Embryonic facial prominence (tissue), 1 donor: ENCODE data around the gene CPM.
"Not testable (repeated sequence)": the region's sequence is repeated elsewhere in the genome, so short reads cannot be mapped to it uniquely, and the experiment has no call there.

Experiments
- DNase-seq: peaks from one replicate; pipeline ENCODE4 v3.0.0-alpha.2; 2016; ENCODE audit errors: extremely low spot score

Gene CPM

GRCh38 chr12:68853396-68854077 lies 79.4 kb downstream of the CPM start:
- DNase-seq, result no peak

- DNase-seq, result no peak
These were observed 81.2 kb downstream of the CPM start for GRCh38 chr12:68851592-68852306.

DNA sequence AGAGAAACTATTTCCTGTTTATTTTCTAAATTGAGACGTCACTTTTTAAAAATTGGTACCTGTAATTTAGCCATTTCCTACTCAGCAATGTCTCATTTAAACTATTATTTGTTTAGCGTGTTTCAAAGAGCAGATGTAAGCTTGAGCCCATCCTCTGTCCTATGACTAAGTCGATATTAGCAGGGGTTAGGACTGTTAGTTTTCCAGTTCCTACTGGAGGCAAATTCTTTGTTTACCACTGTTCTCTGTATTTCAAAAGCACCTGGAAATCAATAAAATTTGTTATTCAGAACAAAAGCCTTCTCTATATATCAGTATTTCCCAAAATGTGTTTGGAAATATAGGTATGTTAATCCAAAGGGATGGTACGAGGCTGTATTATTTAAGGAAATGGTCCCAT lies 82.6 kb downstream of the CPM start:
- no peak for DNase-seq

DNA sequence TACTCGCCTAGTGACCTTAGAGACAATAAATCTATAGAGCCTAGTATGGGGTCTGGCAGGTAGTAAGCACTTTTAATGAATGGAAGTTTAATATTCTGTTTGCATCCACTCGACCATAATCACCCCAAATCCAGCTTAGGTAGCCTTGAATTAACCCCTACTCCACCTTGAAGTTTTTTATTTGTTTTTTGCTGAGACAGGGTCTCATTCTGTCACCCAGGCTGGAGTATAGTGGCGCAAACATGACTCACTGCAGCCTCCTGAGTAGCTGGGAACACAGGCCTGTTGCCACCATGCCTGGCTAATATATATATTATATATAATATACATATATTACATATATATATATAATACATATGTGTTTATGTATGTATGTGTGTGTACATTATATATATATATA lies 86.2 kb downstream of the CPM start:
- DNase-seq, result no peak

DNA sequence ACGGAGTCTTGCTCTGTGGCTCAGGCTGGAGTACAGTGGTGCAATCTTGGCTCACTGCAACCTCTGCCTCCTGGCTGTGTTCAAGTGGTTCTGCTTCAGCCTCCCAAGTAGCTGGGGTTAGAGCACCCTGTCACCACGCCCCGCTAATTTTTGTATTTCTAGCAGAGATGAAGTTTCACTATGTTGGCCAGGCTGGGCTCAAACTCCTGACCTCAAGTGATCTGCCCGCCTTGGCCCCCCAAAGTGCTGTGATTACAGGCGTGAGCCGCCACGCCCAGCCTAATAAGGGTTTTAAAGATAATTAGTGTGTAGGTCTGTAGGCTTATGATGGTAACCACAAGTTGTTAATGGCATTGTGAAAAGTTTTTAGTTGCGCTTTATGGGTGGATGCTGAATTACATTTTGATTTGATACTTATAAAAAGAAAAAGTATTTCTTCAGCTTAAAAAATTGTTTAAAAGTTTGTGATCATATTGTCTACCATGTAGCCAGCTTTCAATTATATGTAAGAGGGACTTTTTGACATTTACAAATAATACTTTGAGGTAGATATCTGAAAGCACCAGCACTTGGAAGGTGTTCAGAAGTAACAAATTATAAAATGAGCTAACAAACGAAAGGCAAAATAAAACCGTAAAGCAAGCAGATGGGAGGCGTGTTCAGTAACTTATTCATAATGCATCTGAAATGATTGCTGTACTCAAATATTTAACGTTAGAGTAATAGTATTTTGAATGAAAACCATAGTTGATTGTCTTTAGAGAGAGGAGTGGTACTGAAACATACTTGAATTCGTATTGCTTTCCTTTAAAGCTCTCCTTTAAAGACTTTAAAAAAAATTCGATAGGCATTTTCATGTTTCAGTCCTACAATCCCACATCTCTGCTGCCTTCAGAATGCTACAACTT lies 87.9 kb downstream of the CPM start:
- no peak for DNase-seq

GRCh38 chr12:68844318-68844745 lies 88.6 kb downstream of the CPM start:
- DNase-seq, result no peak

DNA sequence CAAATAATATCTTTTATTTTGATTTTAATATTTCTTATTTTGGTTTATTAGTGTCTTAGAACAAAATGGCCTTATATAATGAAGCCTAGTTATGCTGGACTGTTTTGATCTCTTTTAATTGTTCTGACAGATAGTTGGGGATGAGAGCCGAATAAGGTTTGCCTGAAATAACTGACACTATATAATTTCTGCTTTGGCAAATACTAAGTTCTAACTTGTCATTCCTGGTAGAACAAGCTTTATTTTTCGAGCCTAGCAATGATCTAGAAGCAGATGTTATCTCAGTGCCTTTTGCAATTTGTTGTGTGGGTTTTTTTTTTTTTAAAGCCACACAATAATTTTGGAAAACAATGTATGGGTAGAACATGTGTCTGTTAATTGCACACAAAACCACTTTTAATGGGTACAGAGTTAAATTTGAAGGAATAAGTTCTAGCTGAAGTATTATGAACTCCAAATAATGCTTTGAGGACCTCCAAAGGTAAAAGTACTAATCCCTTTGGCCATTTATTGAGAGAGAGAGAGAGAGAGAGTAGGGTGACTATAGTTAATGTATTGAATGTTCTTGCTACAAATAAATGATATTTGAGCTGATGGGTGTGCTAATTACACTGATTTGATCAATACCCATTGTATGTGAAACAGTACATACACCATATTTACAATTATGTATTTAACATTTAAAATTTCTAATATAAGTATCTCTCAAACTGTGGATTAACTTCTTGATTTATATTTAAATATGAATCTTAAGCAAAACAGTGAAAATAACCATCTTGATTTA lies 90.0 kb downstream of the CPM start:
- DNase-seq, result no peak

DNA sequence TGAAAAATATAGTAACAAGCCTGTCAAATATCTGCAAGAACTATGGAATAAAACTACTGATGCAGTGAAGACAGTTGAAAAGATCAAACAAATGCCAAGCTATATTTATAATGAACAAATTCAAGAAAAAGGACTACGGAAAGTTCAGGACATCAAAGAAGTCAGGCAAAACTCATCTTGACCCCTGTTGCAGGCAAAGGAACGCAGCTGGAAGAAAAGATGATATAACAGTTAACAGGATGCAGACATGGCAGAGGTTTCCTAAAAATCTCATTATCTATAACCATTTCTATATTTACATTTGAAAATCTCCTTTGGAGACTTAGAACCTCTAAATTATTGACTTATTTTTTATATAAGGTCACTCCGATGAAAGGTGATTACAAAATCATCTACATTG lies 90.8 kb downstream of the CPM start:
- DNase-seq, result no peak

DNA sequence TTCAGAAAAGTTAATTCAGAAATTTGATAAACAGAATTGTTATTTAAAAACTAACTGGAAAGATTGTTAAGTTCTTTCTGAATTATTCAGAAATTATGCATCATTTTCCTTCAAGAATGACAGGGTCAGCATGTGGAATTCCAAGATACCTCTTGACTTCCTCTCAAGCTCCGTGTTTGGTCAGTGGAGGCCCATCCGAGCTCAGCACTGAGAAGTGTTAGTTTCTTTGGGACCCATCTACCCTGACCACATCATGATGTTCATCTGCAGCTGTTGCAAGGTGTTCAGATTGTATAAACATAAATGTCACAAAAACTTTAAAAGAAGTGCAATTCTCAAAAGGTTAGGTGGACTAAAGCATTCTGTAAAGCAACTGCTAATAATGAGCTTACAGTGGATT lies 91.3 kb downstream of the CPM start:
- no peak for DNase-seq

GRCh38 chr12:68841175-68841574 lies 91.8 kb downstream of the CPM start:
- not testable (repeated sequence) for DNase-seq

- no peak for DNase-seq
These were observed 93.5 kb downstream of the CPM start for GRCh38 chr12:68839183-68840147.

- DNase-seq, result no peak
These were observed 94.7 kb downstream of the CPM start for GRCh38 chr12:68838046-68838886.

GRCh38 chr12:68837215-68837614 lies 95.8 kb downstream of the CPM start:
- no peak for DNase-seq

GRCh38 chr12:68835333-68835908 lies 97.5 kb downstream of the CPM start:
- no peak for DNase-seq

- DNase-seq, result no peak
These were observed 99.5 kb downstream of the CPM start for GRCh38 chr12:68833508-68833907.

DNA sequence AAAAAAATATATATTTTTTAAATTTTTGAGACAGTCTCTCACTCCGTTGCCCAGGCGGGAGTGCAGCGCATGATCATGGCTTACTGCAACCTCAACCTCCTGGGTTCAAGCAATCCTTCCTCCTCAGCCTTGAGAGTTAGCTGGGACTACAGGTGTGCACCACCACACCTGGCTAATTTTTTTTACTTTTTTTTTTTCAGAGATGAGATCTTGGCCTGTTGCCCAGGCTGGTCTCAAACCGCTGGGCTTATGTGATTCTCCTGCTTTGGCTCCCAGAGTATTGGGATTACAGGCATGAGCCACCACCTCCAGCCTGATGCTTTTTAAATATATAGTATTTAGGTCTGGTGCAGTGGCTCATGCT lies 100.5 kb downstream of the CPM start:
- no peak for DNase-seq

DNA sequence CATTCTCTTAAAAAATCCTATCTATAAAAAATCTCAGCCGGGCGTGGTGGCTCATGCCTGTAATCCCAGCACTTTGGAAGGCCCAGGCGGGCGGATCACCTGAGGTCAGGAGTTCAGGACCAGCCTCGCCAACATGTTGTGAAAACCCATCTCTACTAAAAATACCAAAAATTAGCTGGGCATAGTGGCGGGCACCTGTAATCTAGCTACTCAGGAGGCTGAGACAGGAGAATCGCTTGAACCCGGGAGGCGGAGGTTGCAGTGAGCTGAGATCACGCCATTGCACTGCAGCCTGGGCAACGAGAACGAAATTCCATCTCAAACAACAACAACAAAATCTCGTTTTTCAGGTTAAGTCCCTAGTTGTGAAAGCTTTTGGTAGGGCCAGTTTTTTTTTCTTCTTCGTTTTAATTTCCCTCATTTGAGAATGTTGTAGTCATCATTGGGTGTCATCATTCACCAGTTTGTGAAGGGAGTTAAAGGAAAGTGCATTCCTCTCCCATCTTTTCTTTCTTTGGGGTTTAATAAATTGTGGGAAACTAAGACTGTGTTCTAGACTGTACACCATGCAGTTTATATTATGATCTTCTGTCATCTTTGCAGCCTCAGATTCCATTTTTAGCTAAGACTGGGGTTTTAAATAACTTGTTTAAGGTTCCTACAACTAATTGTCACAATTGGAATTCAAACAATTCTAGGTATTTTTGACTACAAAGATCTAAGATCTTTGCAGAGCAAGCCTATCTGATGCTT lies 101.0 kb downstream of the CPM start:
- DNase-seq, result no peak

- DNase-seq, result no peak
These were observed 101.7 kb downstream of the CPM start for GRCh38 chr12:68831272-68831671.

DNA sequence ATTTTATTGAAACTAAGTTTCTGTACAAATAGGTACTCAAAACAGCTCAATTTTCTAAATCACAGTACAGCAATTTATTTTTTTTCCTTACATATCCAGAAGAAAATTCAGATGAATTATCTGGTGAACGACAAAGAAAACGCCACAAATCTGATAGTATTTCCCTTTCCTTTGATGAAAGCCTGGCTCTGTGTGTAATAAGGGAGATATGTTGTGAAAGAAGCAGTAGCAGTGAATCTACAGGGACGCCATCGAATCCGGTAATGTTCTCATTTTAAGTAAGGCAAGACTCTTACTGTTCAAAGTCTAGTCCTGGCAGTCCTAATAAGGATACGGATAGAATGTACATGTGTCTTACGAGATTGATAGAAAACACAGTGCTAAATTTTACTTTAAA lies 104.3 kb downstream of the CPM start:
- no peak for DNase-seq
